ENCODE results near the gene MRPL3.

- TF ChIP-seq CTCF (IDR thresholded peaks at IDR 0.05) (no peak), POLR2A (IDR thresholded peaks at IDR 0.05) (no peak)
These were observed 28.1 kb upstream of the MRPL3 start for GRCh38 chr3:131530843-131531242.
